SU-DHL-6 (cell line): ENCODE data around the gene STK4.

ENCODE experiments used
- CTCF ChIP-seq: fragments of 200-600 bp; sonication (generic); IDR thresholded peaks from one replicate; pipeline ENCODE4 v1.5.1; 2017; ENCODE audit warnings: antibody characterized with exemption, mild to moderate bottlenecking, low read length, moderate library complexity; ENCODE audit not compliant: insufficient read depth, poor library complexity, severe bottlenecking
- EZH2phosphoT487 ChIP-seq: fragments of 200-600 bp; sonication (generic), shearing (Covaris generic); conservative IDR thresholded peaks from 2 replicates; pipeline ENCODE4 v1.6.1; 2018; ENCODE audit warnings: mild to moderate bottlenecking, antibody characterized with exemption, low read length, moderate library complexity, mixed read lengths

GRCh38 chr20:45115829-45116228 is 149.5 kb downstream of the STK4 start:
- no peak for TF ChIP-seq CTCF
- no peak for TF ChIP-seq EZH2phosphoT487
